GM19397 (cell line): ENCODE measurements around the gene NPIPB12.
"Not testable (repeated sequence)": the region's sequence is repeated elsewhere in the genome, so short reads cannot be mapped to it uniquely, and the experiment has no call there.

Experiments used
- ATAC-seq: cut with Tn5 transposase; IDR thresholded peaks from one replicate; pipeline ENCODE4 v1.9.1; 2021; ENCODE audit warnings: mild to moderate bottlenecking, moderate library complexity; ENCODE audit not compliant: unreplicated experiment

Gene NPIPB12

GRCh38 chr16:29506308-29506707 is at the start of gene NPIPB12:
Gene NPIPB12, minus strand, starts transcription at chr16:29506408.
- not testable (repeated sequence) for ATAC-seq

- ATAC-seq: not testable (repeated sequence)
These were observed 15.3 kb upstream of the NPIPB12 start for GRCh38 chr16:29521520-29521919.

GRCh38 chr16:29482276-29482675 is 23.9 kb downstream of the NPIPB12 start:
- ATAC-seq: not testable (repeated sequence)

GRCh38 chr16:29472065-29472464 is 34.1 kb downstream of the NPIPB12 start:
- not testable (repeated sequence) for ATAC-seq

GRCh38 chr16:29469660-29470059 is 36.5 kb downstream of the NPIPB12 start:
- ATAC-seq: not testable (repeated sequence)

GRCh38 chr16:29467654-29468366 is 38.4 kb downstream of the NPIPB12 start:
- ATAC-seq: not testable (repeated sequence)

- ATAC-seq: not testable (repeated sequence)
These were observed 39.3 kb downstream of the NPIPB12 start for GRCh38 chr16:29466904-29467303.

- ATAC-seq: not testable (repeated sequence)
These were observed 40.0 kb downstream of the NPIPB12 start for GRCh38 chr16:29465985-29466824.

GRCh38 chr16:29460647-29461030 is 45.6 kb downstream of the NPIPB12 start:
- not testable (repeated sequence) for ATAC-seq

- not testable (repeated sequence) for ATAC-seq
These were observed 46.2 kb downstream of the NPIPB12 start, which contains the start of gene SULT1A4 for GRCh38 chr16:29459706-29460646. Gene SULT1A4, plus strand, starts transcription at chr16:29459913. Its CDS starts 1,473 bp downstream, at chr16:29461386.

GRCh38 chr16:29457660-29458059 is 48.5 kb downstream of the NPIPB12 start:
- ATAC-seq: not testable (repeated sequence)

- ATAC-seq: peak; percentile 56
These were observed 51.4 kb downstream of the NPIPB12 start for GRCh38 chr16:29454828-29455227.

- peak; percentile 86 for ATAC-seq
These were observed 51.9 kb downstream of the NPIPB12 start, which contains the start of the genes BOLA2 and SLX1B for GRCh38 chr16:29454269-29454668. Gene BOLA2, minus strand, starts transcription at chr16:29454351. Its CDS starts 98 bp downstream, at chr16:29454253. Gene SLX1B, plus strand, starts transcription at chr16:29454533.

GRCh38 chr16:29453754-29454153 is 52.5 kb downstream of the NPIPB12 start:
- peak; percentile 6 for ATAC-seq
